CD4-positive, alpha-beta T cell treated with Interferon alpha-2 for 1 hour (primary cell): ENCODE results near the gene APPL1.

Experiments used
- DNase-seq, 2 donors: peaks; one replicate each; pipeline ENCODE4 v3.0.0-alpha.2; 2020 to 2022

The APPL1 gene, protein sequence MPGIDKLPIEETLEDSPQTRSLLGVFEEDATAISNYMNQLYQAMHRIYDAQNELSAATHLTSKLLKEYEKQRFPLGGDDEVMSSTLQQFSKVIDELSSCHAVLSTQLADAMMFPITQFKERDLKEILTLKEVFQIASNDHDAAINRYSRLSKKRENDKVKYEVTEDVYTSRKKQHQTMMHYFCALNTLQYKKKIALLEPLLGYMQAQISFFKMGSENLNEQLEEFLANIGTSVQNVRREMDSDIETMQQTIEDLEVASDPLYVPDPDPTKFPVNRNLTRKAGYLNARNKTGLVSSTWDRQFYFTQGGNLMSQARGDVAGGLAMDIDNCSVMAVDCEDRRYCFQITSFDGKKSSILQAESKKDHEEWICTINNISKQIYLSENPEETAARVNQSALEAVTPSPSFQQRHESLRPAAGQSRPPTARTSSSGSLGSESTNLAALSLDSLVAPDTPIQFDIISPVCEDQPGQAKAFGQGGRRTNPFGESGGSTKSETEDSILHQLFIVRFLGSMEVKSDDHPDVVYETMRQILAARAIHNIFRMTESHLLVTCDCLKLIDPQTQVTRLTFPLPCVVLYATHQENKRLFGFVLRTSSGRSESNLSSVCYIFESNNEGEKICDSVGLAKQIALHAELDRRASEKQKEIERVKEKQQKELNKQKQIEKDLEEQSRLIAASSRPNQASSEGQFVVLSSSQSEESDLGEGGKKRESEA

DNA sequence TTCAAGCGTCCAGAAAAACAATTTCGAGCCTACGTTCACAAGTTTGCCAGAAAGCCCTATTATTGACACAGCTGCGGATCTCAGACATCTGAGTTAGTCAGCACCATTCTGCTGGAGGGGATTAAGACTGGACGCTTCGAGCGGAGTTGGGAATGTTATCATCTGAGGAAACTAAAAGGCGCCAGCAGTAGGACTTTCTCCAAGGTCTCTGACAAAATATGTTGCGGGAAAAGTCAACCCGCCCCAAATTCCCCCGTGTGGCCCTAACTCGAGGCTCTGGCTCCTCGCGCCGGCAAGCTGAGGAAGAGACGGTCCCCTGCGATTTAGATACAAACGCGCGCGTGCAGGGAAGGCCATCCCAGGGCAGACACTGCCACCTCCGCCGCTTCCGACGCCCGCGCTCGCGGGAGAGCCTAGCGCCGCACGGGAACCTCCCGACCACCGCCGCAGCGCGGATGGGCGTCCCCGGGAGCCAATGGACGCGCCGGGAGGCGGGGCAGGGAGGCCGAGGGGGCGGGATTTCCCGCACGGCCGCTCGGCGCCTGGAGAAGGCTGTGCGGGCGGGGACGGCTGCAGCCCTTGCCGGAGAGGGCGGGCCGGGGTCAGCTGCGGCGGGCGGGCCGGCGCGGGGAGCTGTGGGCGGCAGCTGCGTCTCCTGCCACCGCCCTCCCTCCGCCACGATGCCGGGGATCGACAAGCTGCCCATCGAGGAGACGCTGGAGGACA lies at the start of gene APPL1:
TSS of gene APPL1 (plus strand) at position 526 of the 726 bp plus-strand sequence. CDS start at position 681, 155 bp downstream.
- peak; percentile 85 to 90 for DNase-seq

DNA sequence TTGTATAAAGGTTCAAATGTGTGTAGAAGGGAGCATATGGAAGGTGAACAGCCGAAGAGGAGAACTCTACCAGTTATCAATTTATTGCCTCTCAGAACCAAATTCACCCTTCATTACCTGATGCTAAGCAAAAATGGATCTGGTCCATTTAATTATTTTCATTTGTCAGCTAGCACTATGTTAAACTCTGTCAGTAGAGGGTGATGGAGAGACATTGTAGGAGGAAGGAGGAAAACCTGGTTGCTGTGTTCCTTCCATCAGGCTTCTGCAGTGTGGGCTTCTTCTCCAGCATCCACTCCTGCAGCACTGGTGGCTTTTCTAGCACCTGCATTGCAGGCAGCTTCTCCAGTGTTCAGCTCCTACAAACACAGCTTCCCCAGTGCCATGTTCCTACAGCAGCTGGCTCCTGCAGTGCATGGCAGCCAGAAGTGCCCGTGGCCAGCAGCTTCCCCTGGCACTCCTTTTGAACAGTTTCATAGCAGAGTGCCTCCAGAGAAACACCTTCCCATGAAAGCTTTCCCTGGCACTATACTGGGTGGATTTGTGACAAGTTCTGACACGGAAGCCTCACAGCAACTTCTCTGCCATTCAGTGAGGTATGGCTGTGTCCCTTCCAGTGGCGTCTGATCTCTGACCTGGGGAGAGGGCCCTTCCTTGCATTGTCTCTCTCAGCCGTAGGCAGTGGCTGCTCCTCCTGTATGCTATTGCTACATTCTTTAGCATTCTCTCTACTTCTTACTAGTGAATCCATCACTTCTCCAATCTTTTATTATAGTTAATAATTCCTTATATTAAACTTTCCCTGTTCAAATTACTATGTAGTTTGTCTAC lies 47.7 kb upstream of the APPL1 start:
- no peak for DNase-seq

DNA sequence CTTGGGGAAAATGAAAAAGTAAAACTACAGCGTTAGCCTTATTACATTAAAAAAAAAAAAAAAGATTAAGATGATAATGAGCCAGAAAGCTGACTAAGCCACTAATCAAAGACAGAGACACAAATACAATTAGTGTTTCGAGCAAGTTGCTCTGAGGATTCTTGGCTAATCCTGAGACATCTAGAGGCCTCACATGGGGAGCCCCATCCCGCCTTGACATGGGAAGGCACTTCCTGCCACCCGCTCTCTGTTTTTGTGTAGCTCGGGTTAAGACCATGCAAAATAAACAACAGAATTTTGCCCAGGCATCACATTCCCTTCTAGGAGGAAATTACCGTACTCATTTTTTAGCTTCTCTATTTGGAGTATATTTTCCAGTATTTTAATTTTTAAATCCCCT lies 43.0 kb upstream of the APPL1 start:
- DNase-seq = no peak

DNA sequence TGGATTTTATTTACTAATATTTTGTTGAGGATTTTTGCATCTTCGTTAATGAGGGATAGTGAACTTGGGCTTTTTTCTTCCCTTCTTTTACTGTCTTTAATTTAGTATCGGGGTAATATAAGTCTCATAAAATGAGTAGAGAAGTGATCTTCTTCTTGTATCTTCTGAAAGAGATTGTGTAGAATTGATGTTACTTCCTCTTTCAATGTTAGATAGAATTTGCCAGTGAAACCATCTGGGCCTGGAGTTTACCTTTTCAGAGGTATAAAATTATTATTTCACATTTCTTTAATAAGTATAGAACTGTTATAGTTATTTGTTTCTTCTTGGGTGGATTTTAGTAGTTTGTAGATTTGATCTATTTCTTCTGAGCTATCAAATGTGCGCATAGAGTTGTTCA lies 35.5 kb upstream of the APPL1 start:
- no peak for DNase-seq

DNA sequence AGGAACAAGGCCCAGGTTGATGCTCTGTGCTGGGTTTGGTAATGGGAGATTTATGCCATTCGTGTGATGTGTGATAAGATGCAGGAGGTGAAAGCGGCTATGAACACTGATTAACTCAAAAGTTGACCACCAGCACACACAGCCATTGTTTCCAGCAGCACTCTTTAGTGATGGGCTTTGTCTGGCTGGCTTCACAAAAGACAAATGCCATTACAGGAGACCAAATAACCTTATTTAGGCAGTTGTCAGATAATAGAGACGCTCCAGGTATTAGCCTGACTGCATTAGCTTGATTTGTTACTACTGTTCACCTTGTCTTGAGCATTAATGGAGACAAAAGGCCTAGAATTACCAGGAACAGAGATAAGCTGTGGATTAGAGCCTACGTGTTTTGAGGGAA lies 32.9 kb upstream of the APPL1 start:
- no peak for DNase-seq

DNA sequence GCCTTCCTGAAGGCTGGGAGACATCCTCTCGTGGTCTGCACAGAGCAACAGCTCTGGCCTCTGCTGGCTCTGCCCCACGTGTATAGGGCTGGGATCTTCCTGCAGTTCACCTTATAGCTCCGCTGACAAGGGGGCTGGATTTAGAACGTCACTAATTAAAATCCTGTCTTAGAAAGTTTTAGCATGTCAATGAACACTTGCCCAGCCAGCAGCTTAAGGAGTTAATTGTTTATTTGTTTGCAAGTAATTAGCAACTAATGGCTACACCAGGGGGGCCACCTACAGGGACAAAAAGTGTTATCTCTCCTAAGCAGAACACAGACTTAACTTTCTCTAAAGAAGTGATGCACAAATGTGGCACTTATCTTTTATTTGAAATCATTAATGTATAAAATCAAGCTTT lies 27.6 kb upstream of the APPL1 start, which contains the start of gene HESX1:
TSS of gene HESX1 (minus strand) at position 84 of the 403 bp plus-strand sequence. CDS start at position 24, 60 bp downstream.
- no peak for DNase-seq

DNA sequence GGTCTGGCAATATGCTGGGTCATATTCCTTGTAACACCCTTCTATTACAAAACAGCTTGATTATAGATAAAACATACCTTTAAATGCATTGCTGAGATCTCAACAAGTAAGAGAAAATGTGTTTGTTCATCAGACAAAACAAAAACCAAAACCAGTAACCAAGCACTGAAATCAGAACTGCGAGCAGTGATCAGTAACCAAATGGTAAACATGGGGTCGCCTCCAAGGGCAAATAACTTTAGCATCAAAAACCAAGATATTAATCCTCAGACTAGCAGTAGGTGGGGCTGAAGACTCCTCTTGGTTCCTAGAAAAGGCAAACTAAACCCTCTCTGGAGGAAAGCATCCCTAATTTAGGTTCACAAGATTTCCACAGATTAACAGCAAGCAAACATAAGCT lies 21.1 kb upstream of the APPL1 start:
- no peak for DNase-seq

DNA sequence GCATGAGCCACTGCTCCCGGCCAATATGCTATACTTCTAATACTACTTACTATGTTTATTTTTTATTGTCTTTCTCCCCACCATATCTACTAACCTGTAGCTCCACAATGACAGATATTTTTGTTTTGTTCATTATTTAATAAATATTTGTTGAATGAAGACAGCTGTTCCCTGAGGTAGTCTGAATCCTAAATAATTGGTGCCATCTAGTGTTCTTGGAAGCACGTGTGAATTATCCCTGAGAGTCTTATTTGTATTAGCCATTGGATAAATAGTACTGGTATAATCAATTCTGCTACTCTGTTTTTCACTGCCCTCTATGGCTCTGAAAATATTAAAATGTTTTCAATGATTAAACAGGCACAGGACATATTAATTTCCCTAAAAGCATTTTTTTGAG lies 5.6 kb upstream of the APPL1 start:
- DNase-seq = no peak

DNA sequence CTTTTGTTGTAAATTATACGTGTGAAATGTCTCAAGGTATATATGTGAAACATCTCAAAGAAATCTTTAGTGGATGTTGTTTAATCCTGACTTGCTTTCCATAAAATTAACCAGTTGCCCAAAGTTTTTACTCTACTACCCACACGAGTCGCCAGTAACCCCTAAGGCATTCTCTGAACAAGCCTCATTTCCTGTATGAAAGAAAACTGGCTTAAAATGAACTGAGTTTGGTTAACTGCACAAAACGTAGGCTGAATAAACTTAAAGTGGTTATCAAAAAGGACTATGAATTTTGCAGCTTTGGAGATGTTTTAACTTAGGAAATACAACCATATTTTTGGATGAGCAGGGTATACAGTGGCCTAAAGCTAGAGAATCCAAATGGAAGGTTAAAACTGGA lies 2.7 kb upstream of the APPL1 start:
- DNase-seq = no peak

DNA sequence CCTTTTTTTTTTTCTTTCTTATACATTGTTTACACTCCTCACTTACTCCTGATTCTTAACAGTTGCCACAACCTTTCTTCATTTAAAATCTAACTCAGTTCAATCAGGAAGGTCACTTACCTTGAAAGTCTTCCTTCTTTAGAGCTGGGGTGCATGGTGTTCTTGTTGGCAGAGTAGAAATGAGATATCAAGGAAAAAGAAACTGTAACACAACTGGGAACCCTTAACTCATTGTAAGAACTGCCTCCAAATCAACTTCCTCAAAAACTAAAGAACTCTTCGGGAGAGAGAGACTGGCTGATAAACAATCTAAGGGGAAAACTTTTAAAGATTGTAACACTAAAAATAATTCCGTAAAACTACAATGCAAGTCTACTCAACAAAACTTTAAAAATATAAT lies 1.4 kb upstream of the APPL1 start:
- no peak for DNase-seq

DNA sequence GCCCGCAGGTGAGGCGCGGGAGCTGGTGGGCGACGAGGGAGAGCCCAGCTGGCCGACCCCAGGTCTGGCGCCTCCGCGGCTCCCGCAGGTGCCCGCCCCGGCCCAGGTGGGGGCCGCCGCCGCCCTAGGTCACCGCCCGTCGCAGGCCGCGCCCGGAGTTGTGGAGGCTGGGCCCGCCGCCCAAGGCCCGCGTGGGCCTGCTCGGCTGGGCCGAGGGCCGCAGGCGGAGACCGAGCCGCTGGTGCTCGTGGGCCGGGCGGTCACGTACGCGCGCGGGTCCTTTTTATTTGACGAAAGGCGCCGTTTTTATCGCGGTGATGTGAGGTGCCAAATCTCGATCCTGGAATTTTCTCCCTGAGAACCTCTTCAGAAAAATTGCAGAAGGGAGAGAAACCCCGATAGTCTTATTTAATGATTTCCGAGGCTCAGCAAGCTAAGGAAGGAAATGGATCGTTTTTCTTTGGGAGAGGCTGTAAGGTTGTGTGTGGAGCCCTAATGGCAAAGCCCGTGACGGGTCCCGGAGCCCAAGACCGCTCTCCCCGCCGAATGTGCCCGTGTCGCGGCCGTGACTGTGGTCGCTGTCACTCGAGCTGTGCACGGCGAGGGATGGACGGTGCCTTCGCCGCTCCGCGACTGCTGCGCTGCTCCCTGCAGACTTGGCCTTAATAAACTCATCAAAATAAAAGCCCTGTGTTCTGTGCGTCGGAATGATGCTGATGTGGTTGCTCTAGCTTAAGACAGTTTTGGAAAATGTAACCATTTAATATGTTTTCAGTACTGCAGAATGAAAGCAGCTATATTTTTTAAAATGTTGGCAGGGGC lies 612 bp downstream of the APPL1 start:
- peak; percentile 18 to 49 for DNase-seq

DNA sequence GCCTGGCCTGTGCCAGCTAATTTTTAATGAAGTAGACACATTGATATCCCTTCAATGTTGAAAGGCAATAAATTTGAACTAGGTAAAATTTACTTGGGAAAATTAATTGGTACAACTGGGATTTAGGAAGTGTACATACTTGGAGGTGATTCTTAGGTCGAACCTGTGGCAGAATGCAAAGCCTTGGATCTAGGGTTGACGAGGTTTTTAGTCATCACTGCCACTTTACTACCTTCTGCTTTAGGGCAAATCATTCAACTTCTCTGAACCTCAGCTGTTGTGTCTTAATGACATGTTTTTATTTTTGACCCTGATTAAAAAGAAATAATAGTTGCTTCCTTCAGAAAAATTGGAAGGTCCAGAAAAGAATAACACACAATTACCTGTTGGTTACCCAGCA lies 2.5 kb downstream of the APPL1 start:
- DNase-seq = no peak

DNA sequence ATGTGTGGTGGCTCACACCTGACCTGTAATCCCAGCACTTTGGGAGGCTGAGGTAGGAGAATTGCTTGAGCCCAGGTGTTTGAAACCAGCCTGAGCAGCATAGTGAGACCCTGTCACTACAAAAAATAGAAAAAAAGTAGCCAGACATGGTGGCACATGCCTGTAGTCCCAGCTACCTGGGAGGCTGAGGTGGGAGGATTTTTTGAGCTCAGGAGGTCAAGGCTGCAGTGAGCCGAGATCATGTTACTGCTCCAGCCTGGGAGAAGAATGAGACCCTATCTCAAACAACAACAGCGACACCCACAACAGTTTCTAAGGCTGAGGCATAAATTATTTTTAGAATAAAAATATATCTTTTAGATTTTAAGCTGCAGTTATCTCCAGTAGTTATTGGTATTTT lies 6.3 kb downstream of the APPL1 start:
- no peak for DNase-seq

DNA sequence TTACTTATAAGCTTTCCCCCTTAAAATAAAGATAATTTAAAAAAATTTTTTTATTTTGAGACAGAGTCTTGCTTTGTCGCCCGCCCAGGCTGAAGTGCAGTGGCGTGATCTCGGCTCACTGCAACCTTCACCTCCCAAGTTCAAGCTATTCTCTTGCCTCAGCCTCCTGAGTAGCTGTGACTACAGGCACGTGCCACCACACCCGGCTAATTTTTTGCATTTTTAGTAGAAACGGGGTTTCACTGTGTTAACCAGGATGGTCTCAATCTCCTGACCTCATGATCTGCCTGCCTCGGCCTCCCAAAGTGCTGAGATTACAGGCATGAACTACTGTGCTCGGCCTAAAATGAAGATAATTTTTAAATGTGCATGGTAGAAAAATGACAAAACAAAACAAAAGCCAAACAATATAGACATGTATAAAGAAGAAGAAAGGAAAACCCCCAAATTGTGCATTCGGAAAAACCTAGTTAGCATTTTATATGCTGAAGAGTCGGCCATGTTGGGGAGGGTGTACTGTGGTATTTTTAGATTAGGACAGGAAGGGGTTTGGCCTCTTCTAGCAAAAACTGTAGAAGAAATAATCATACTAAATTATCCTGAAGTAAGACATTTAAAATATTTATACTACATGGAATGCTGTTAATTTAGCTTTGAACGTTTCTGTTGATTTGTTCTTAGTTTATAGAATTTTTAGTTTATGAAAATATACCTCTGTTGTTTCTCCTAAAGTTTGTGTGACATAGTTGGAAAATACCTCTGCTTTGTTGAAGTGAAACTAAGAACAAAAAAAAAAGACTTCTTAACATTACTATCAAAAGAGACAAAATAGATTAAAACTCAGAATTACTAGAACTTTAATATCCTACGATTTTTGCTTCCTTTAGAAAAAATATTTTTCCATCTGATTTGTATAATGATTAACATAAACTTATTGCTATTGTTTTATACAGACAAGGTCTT lies 7.4 kb downstream of the APPL1 start:
- no peak for DNase-seq

DNA sequence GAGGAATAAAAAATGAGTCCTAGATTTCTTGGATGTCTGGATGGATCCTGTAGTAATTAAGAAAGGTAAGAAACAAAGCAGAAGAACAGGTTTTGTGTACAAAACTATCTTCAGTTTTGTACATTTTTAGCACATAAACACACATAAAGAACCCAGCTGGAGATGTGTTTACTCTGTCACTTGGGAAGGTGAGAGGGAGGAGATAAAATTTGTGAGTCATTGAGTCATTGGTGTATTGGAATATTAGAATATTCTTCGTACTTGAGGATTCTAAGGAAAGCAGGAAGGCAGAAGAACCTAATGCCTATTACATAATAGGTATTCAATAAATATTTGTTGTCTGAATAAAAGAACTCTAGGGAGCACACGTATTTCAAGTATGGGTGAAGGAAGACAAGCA lies 17.4 kb downstream of the APPL1 start:
- no peak for DNase-seq

DNA sequence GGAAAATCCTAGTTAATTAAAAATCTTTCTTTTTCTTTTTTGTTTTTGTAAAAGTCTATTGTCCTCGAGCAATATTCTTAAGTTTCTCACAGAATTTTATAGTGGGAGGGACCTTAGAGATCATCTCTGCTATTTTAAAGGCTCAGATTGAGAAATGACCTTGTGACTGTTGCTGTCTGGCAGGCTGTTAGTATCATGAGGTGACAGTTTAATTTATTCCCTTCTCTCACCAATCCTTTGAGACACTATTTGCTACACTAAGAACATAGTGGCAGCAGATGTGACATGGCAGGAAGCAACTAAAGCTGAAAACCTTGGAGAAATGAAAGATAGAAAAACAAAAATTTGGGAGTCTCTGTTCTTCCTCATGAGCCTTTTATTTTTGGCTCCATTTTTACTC lies 24.9 kb downstream of the APPL1 start:
- DNase-seq = no peak

DNA sequence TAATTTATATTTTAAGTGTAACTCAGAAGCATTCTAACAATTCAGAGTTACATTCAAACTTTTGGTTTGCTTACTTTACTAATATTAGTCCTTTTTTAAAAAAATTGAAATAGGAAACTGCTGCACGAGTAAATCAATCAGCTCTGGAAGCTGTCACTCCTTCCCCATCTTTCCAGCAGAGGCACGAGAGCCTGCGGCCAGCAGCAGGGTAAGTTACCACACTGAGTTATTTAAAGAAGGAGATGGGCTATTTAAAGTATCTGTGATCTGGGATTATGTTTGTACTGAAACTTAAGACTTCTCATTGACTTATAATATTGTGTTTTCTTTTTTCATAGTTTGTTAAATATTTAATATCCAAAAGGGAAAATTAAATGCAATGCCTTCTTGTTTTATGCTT lies 29.3 kb downstream of the APPL1 start:
- no peak for DNase-seq

DNA sequence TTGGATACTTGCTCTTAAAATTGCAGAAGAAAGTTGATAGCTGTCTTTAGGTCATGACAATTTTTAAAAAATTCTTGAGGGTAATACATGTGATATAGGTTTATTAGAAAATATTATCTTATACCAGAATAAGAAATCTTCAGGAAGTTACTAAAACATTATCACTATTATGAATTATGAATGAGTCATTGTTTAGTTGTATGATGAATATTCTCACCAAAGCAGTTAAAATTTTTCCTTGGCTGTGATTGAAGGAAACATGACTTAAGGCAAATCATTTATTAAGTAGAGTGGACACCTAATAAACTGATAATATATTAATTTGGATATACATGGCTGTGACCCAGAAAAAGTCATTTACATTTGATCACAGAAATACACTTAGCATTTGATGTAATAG lies 30.1 kb downstream of the APPL1 start:
- no peak for DNase-seq

DNA sequence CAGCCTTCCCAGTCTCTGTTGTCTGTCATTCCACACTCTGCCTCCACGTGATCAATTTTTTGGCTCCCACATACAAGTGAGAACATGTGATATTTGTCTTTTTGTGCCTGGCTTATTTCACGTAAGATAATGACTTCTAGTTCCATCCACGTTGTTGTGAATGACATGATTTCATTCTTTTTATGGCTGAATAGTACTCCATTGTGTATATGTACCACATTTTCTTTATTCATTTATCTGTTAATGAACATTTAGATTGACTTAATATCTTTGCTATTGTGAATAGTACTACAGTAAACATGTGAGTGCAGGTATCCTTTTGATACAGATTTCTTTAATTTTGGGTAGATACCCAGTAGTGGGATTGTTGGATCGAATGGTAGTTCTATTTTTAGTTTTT lies 33.6 kb downstream of the APPL1 start:
- no peak for DNase-seq

DNA sequence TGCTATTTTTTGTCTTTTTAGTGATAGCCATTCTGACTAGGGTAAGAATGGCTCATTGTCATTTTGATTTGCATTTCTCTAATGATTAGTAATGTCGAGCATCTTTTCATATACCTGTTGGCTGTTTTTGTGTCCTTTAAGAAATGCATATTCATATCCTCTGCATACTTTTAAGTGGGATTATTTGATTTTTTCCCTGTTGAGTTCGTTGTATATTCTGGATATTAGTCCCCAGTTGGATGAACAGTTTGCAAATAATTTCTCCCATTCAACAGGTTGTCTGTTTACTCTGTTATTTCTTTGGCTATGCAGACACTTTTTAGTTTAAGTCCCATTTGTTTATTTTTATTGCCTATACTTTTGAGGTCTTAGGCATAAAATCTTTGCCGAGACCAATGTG lies 34.4 kb downstream of the APPL1 start:
- no peak for DNase-seq

DNA sequence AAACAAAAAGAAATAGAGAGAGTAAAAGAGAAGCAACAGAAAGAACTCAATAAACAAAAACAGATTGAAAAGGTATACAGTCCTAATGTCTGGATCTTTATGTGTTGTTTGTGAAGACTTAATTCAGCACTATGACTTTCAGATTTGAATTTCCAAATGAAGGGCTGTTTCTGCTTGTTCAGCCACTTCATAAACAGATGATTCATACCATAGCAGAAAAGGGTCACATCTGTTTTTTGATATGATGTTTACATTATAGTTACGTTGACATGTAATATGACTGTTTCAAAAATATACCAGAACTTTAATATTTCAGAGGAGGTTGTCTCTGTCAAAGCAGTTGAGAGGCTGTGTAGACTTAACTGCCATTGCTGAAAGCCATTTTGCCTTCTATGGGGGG lies 40.9 kb downstream of the APPL1 start:
- no peak for DNase-seq
